H1 (cell line): ENCODE results near the gene SEC61B. TPM values are rescaled to one million over a fixed set of nuclear protein-coding genes. Genes with fewer than 3 reads are reported as not detected.

ENCODE experiments used
- SUZ12 ChIP-seq: fragments of 200-600 bp; sonication (generic); IDR thresholded peaks from 2 replicates; pipeline ENCODE4 v1.6.1; 2012; ENCODE audit warnings: mild to moderate bottlenecking, inconsistent platforms, low read length, moderate library complexity, mixed read lengths
- polyA plus RNA-seq, 7 experiments: library from polyadenylated mRNA; depleted of rRNA in 3 of 7; stranded (reverse) in 5 of 7; unstranded in 2 of 7; fragments of >200 nt in 5 of 7; fragments of 200-250 nt in 2 of 7; gene quantifications; 1 replicate in 5 of 7; 2 replicates in 1 of 7; 4 replicates in 1 of 7; pipeline versions ENCODE4 v1.2.1 to v1.2.3, GENCODE V29; 2011 to 2013; ENCODE audit warnings: missing spikeins in 2 of 7, mixed read lengths in 2 of 7
- total RNA-seq: library from RNA; stranded (reverse); fragmentation: NEBNext Ultra II Directional; extraction: Animal tissue kit (Norgen Biotek cat#: 25700); gene quantifications from 2 replicates; pipeline ENCODE4 v1.2.1, GENCODE V29; 2021
- TF ChIP-seq, protein P1 (sequence below), 3 experiments: IDR thresholded peaks; 1 replicate in 2 of 3; 2 replicates in 1 of 3; pipeline versions ENCODE4 v1.5.1 to v1.6.1; 2011; ENCODE audit warnings: low read length in 3 of 3, mild to moderate bottlenecking in 3 of 3, inconsistent platforms in 2 of 3, low read depth in 1 of 3, moderate library complexity in 1 of 3; ENCODE audit not compliant: insufficient read depth in 1 of 3; ENCODE audit errors: control extremely low read depth in 1 of 3

SEC61B gene
- total and polyA plus RNA-seq, 2 of the 8 experiments (the other 6 are each of a cell fraction or from before 2014, with no cell fraction given) = 155 to 379 TPM

DNA sequence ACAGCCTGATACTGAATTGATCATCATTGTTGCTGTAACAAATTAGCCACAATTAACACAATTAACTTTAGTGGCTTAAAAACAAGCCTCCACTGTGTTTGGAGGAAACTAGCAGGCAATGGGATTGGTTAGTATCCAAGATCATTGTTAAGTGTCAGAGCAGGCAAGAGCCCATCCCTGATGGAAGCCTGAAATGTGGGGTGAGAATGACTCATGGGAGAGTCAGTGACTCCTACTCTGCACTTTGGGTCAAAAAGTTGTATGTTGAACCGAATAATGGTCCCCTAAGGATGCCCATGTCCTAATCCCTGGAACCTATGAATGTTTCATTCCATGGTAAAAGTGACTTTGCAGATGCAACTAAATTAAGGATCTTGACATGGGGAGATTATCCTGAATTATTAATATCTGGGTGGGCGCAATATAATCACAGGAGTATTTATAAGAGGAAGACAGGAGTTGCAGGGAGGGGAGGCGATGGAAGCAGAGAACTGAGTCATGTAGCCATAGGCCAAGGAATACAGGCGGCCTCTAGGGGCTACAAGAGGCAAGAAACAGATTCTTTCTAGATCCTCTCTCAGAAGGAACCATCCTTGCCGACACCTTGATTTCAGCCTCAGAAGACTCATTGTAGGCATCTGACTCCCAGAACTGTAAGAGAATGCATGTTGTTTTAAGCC lies 29.2 kb upstream of the SEC61B start (continued):
- TF ChIP-seq, protein P1, sequence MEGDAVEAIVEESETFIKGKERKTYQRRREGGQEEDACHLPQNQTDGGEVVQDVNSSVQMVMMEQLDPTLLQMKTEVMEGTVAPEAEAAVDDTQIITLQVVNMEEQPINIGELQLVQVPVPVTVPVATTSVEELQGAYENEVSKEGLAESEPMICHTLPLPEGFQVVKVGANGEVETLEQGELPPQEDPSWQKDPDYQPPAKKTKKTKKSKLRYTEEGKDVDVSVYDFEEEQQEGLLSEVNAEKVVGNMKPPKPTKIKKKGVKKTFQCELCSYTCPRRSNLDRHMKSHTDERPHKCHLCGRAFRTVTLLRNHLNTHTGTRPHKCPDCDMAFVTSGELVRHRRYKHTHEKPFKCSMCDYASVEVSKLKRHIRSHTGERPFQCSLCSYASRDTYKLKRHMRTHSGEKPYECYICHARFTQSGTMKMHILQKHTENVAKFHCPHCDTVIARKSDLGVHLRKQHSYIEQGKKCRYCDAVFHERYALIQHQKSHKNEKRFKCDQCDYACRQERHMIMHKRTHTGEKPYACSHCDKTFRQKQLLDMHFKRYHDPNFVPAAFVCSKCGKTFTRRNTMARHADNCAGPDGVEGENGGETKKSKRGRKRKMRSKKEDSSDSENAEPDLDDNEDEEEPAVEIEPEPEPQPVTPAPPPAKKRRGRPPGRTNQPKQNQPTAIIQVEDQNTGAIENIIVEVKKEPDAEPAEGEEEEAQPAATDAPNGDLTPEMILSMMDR (IDR thresholded peaks at IDR 0.05; ENCODE audit: control extremely low read depth in 1 of 3, insufficient read depth in 1 of 3, low read depth in 1 of 3, low read length in 3 of 3) = peak; percentile 14 to 48 (median 18); a peak in 3 of 4 replicates
- TF ChIP-seq SUZ12 = no peak
